ENCODE data around the gene GLIS1. TPM values are rescaled to one million over a fixed set of nuclear protein-coding genes. Genes with fewer than 3 reads are reported as not detected.

Gene GLIS1
- total and polyA plus RNA-seq, 2 of the 8 experiments (the other 6 are each of a cell fraction or from before 2014, with no cell fraction given) = 0.15 to 0.22 TPM

DNA sequence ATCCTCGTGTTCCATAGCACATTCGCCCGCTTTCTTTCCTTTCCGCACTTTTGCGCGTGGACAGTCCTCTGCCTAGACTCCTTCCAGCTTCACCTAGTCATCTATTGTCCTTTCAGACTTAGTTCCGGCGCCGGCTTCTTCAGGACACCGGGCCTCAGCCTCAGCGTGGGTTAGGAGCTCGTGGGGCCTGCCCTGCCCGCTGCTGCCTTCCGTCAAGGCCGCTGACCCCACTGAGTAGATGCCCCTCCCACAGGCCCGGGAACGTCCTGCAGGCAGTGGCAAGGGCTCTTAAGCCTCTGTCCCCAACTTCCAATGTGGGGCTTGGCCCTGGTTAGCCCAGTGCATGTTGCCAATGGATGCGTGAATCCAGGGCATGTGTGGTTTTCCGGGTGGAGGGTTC, 268.4 kb downstream of the GLIS1 start:
- 74% methylated on average over 19 of the region's 19 CpGs; no CpG with 5 or more reads in 1 of the 2 experiments for WGBS, 2 experiments (ENCODE audit: extremely low coverage in 1 of 2, insufficient coverage in 1 of 2, insufficient read length in 1 of 2, insufficient replicate concordance in 2 of 2, low coverage in 1 of 2, low lambda C conversion rate in 2 of 2, missing lambda C conversion rate in 1 of 2)
- H3K79me2 ChIP-seq (ENCODE audit: control insufficient read depth in 1 of 2, insufficient read depth in 2 of 2, low read length in 2 of 2) = no peaks in the 10 kb centered on the region
- H2BK5ac ChIP-seq (ENCODE audit: low read depth, low read length) = peak overlapping the region; percentile 66; the same call in 1 of the 2 replicates
- H2BK120ac ChIP-seq (replicated peaks; ENCODE audit: low read depth, low read length) = no peak overlapping the region
- no peak for FAIRE-seq
- H3K36me3 ChIP-seq (ENCODE audit: control insufficient read depth in 2 of 4, insufficient read depth in 4 of 4, low read length in 3 of 4) = no peaks in the 10 kb centered on the region
- no peak overlapping the region for H3K14ac ChIP-seq (ENCODE audit: insufficient read length)
- no peak overlapping the region for H3K23ac ChIP-seq (ENCODE audit: insufficient read length)
- CTCF ChIA-PET (ENCODE audit: partially characterized antibody) = interaction anchor here (0.6 to 16.5 kb wide), 16 partner anchors 9 to 213 kb away, joined by 3 to 248 read pairs (median 3); partner anchors contain the start of gene DMRTB1
- peak overlapping the region; percentile 75; the same call in 1 of the 2 replicates for H2BK12ac ChIP-seq (ENCODE audit: low read depth, low read length)
- no peaks in the 10 kb centered on the region for H4K20me1 ChIP-seq (replicated peaks in 1 of 2; ENCODE audit: control insufficient read depth in 1 of 2, insufficient read depth in 2 of 2, low read length in 2 of 2)
- H3K27ac ChIP-seq (ENCODE audit: low read depth, low read length) = no peak overlapping the region
- no peak overlapping the region for H4K5ac ChIP-seq (ENCODE audit: insufficient read length, low read depth, low read length)
- peak overlapping the region; percentile 26; the same call in 1 of the 2 replicates for H4K8ac ChIP-seq (ENCODE audit: extremely low read depth, insufficient read depth, low read length)
- H3K4me3 ChIP-seq (ENCODE audit: extremely low read depth in 1 of 4, insufficient read depth in 2 of 4, low read depth in 3 of 4, low read length in 4 of 4) = peak overlapping the region in 1 of 4 experiments; percentile 19; a peak in 2 of 8 replicates
- no peaks in the 10 kb centered on the region for H3K79me1 ChIP-seq (ENCODE audit: low read depth, low read length)
- H2AK5ac ChIP-seq (ENCODE audit: low read depth, low read length) = 0 out of 2 replicates have a peak overlapping the region, but pooled peaks have one; percentile 32
- no peak for DNase-seq (ENCODE audit: low read depth in 1 of 2, low spot score in 2 of 2)
- H3K27me3 ChIP-seq (replicated peaks in 1 of 4; ENCODE audit: control insufficient read depth in 3 of 4, extremely low read depth in 1 of 4, insufficient read depth in 3 of 4, low read length in 3 of 4) = peaks cover 0 to 6% (median 2%) of the 10 kb centered on the region in 4 experiments; a peak in 3 of 7 replicates
- POLR2A ChIA-PET (ENCODE audit: partially characterized antibody) = interaction anchor here (1.5 kb wide), 1 partner anchor 22 kb away, joined by 3 read pairs; no protein-coding TSS in a partner anchor
- H3K4ac ChIP-seq (replicated peaks; ENCODE audit: insufficient read length, low read depth, low read length) = peak overlapping the region; percentile 5
- H2BK20ac ChIP-seq (ENCODE audit: low read length) = peak overlapping the region; percentile 96; the same call in 1 of the 2 replicates
- H3K9ac ChIP-seq (replicated peaks in 1 of 4; ENCODE audit: extremely low read depth in 1 of 4, low read depth in 3 of 4, low read length in 3 of 4) = no peak overlapping the region
- peak overlapping the region in 1 of 2 experiments; percentile 21; a peak in 2 of 4 replicates for H3K4me2 ChIP-seq (ENCODE audit: insufficient read depth in 1 of 2, low read depth in 2 of 2, low read length in 2 of 2)
- peak overlapping the region; percentile 12; the same call in 1 of the 2 replicates for H2BK15ac ChIP-seq (ENCODE audit: low read length)
- H3K56ac ChIP-seq (replicated peaks; ENCODE audit: insufficient read length, low read depth, low read length) = no peak overlapping the region
- peak overlapping the region; percentile 75 for H4K91ac ChIP-seq (replicated peaks; ENCODE audit: insufficient read length, low read length)
- 0 out of 4 replicates have a peak, but pooled peaks cover 0 to 3% of the 10 kb centered on the region in 2 experiments for H3K9me3 ChIP-seq (ENCODE audit: insufficient read depth in 2 of 2, low read depth in 1 of 2, low read length in 1 of 2)
- H2AFZ ChIP-seq (ENCODE audit: low read length) = peak overlapping the region; percentile 76; the same call in 1 of the 2 replicates
- peaks cover 0 to 7% (median 4%) of the 10 kb centered on the region in 4 experiments; a peak in 5 of 7 replicates for H3K4me1 ChIP-seq (replicated peaks in 1 of 4; ENCODE audit: control insufficient read depth in 3 of 4, insufficient read depth in 4 of 4, low read length in 3 of 4)
- peak overlapping the region; percentile 76 for H3K18ac ChIP-seq (ENCODE audit: extremely low read depth, low read length)
- H3K23me2 ChIP-seq (ENCODE audit: low read depth, low read length) = no peaks in the 10 kb centered on the region
- TF ChIP-seq, protein P1, sequence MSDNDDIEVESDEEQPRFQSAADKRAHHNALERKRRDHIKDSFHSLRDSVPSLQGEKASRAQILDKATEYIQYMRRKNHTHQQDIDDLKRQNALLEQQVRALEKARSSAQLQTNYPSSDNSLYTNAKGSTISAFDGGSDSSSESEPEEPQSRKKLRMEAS (IDR thresholded peaks at IDR 0.05) = no peak
- TF ChIP-seq BACH1 (IDR thresholded peaks at IDR 0.05; ENCODE audit: low read length) (no peak), POU5F1 (IDR thresholded peaks at IDR 0.05; ENCODE audit: low read depth, low read length) (no peak), TBP (IDR thresholded peaks at IDR 0.05; ENCODE audit: low read depth, low read length) (no peak), KDM4A (IDR thresholded peaks at IDR 0.05; ENCODE audit: low read depth, low read length, severe bottlenecking) (no peak), EGR1 (IDR thresholded peaks at IDR 0.05; ENCODE audit: borderline replicate concordance, low read depth, low read length) (no peak), PHF8 (conservative IDR thresholded peaks at IDR 0.05; ENCODE audit: low read depth, low read length) (no peak), EP300 (IDR thresholded peaks at IDR 0.05; ENCODE audit: borderline replicate concordance in 1 of 2, low read depth in 2 of 2, low read length in 2 of 2) (no peak), CHD1 (IDR thresholded peaks at IDR 0.05; ENCODE audit: low read depth, low read length) (no peak), SUZ12 (IDR thresholded peaks at IDR 0.05; ENCODE audit: low read length) (no peak), CEBPB (IDR thresholded peaks at IDR 0.05; ENCODE audit: low read depth, low read length) (no peak), TCF12 (IDR thresholded peaks at IDR 0.05; ENCODE audit: low read depth, low read length) (no peak), RAD21 (IDR thresholded peaks at IDR 0.05 in 1 of 2, conservative IDR thresholded peaks at IDR 0.05 in 1 of 2; ENCODE audit: low read depth in 2 of 2, low read length in 2 of 2) (no peak)

All from H1 (cell line).